HepG2 (cell line): ENCODE measurements around the gene PLEKHN1. TPM values are rescaled to one million over a fixed set of nuclear protein-coding genes. Genes with fewer than 3 reads are reported as not detected.

Source experiments
- ATAC-seq: fragments of 200-7000 bp; cut with Tn5 transposase; 3 replicates; pipeline ENCODE4 v1.9.1; 2020; ENCODE audit warnings: mild to moderate bottlenecking, moderate library complexity
- BruUV-seq: library from RNA; stranded (reverse); fragments of 400-500 nt; replicated peaks from 2 replicates; lab custom pipeline; 2021; lab: Mats Ljungman, UMichigan
- CTCF ChIA-PET: fragments of 300-600 bp; formaldehyde crosslinking; extraction: SDS; loops from one replicate; lab custom pipeline; 2021; ENCODE audit warnings: low total read pairs, inconsistent platforms, low intra/inter-chr PET ratio; lab: Yijun Ruan, JAX
- POLR2A ChIA-PET: fragments of 350-600 bp; sonication (Branson Sonifier 250); formaldehyde crosslinking; loops from one replicate; lab custom pipeline; 2020; ENCODE audit warnings: antibody characterized with exemption, inconsistent platforms; lab: Yijun Ruan, JAX
- DNase-seq: peaks from one replicate; pipeline ENCODE4 v3.0.0-alpha.2; 2015; ENCODE audit warnings: low spot score
- FAIRE-seq: peaks from 3 replicates; lab custom pipeline; 2011; peaks lifted over from hg19 to GRCh38; lab: Jason Lieb, UNC
- H2AFZ ChIP-seq: one replicate; pipeline ENCODE4 v1.6.1; 2011; ENCODE audit warnings: low read length, inconsistent platforms
- H3K27ac ChIP-seq: fragments of 300-600 bp; 3 replicates; pipeline ENCODE4 v1.8.0; 2011; ENCODE audit warnings: mixed run types, mild to moderate bottlenecking, mixed read lengths, low read length, inconsistent platforms; ENCODE audit not compliant: insufficient read depth; ENCODE audit errors: extremely low read length
- H3K27me3 ChIP-seq, 2 experiments: fragments of 200-600 bp in 1 of 2; 2 replicates in 1 of 2; 3 replicates in 1 of 2; pipeline versions ENCODE4 v1.6.0 to v1.8.0; 2011; ENCODE audit warnings: low read length in 2 of 2, mild to moderate bottlenecking in 2 of 2, moderate library complexity in 2 of 2, inconsistent platforms in 1 of 2; ENCODE audit not compliant: insufficient read depth in 2 of 2, control insufficient read depth in 1 of 2
- H3K36me3 ChIP-seq, 2 experiments: fragments of 200-600 bp in 1 of 2; replicated peaks in 1 of 2; 2 replicates in 1 of 2; 3 replicates in 1 of 2; pipeline versions ENCODE4 v1.5.1 to v1.8.0; 2011; ENCODE audit warnings: low read length in 2 of 2, inconsistent platforms in 1 of 2; ENCODE audit not compliant: insufficient read depth in 2 of 2, control insufficient read depth in 1 of 2
- H3K4me1 ChIP-seq: 2 replicates; pipeline ENCODE4 v1.5.1; 2012; ENCODE audit warnings: low read length, inconsistent platforms; ENCODE audit not compliant: insufficient read depth
- H3K4me2 ChIP-seq: 2 replicates; pipeline ENCODE4 v1.6.0; 2011; ENCODE audit warnings: low read depth, low read length, inconsistent platforms
- H3K4me3 ChIP-seq, 3 experiments: fragments of 200-600 bp in 1 of 3; sonication (generic), shearing (Covaris generic) in 1 of 3; replicated peaks in 1 of 3; 2 replicates each; pipeline ENCODE4 v1.5.1; 2011 to 2016; ENCODE audit warnings: low read length in 3 of 3, inconsistent platforms in 2 of 3, low read depth in 2 of 3, mild to moderate bottlenecking in 2 of 3, control low read depth in 1 of 3, mixed read lengths in 1 of 3; ENCODE audit not compliant: insufficient read depth in 1 of 3
- H3K79me2 ChIP-seq: one replicate; pipeline ENCODE4 v1.6.1; 2011; ENCODE audit warnings: low read length, inconsistent platforms; ENCODE audit not compliant: insufficient read depth
- H3K9ac ChIP-seq: 2 replicates; pipeline ENCODE4 v1.6.0; 2011; ENCODE audit warnings: mild to moderate bottlenecking, low read depth, low read length, inconsistent platforms; ENCODE audit not compliant: insufficient read depth
- H3K9me3 ChIP-seq: 2 replicates; pipeline ENCODE4 v1.5.1; 2012; ENCODE audit warnings: mild to moderate bottlenecking, low read length
- H4K20me1 ChIP-seq: 2 replicates; pipeline ENCODE4 v1.6.0; 2011; ENCODE audit warnings: inconsistent platforms, mild to moderate bottlenecking, low read length, moderate library complexity; ENCODE audit not compliant: insufficient read depth
- AGO1 ChIP-seq: fragments of 200-400 bp; formaldehyde crosslinking; IDR thresholded peaks from 2 replicates; pipeline ENCODE4 v1.6.1; 2017; ENCODE audit warnings: mild to moderate bottlenecking, low read depth, low read length, moderate library complexity; ENCODE audit not compliant: poor library complexity, severe bottlenecking
- HNRNPL ChIP-seq: fragments of 200-400 bp; formaldehyde crosslinking; IDR thresholded peaks from 2 replicates; pipeline ENCODE4 v1.6.1; 2017; ENCODE audit warnings: mild to moderate bottlenecking, low read depth, low read length
- KLF15 ChIP-seq: sonication (generic); formaldehyde crosslinking; IDR thresholded peaks from 2 replicates; pipeline ENCODE4 v1.8.1; 2023; ENCODE audit warnings: borderline replicate concordance, mild to moderate bottlenecking, inconsistent platforms, missing genetic modification reagents, mixed read lengths
- MZF1 ChIP-seq: sonication (generic); formaldehyde crosslinking; IDR thresholded peaks from 2 replicates; pipeline ENCODE4 v1.8.1; 2023; ENCODE audit warnings: mild to moderate bottlenecking, missing genetic modification reagents, borderline replicate concordance
- PCBP1 ChIP-seq: fragments of 200-400 bp; formaldehyde crosslinking; IDR thresholded peaks from 2 replicates; pipeline ENCODE4 v1.6.1; 2017; ENCODE audit warnings: mild to moderate bottlenecking, low read depth, low read length, borderline replicate concordance
- PHF21A ChIP-seq: sonication (generic); formaldehyde crosslinking; IDR thresholded peaks from 2 replicates; pipeline ENCODE4 v1.5.0; 2020; ENCODE audit warnings: mild to moderate bottlenecking, missing genetic modification reagents
- POLR2A ChIP-seq, 2 experiments: IDR thresholded peaks; 2 replicates each; pipeline ENCODE4 v1.6.1; 2011; ENCODE audit warnings: low read depth in 2 of 2, low read length in 2 of 2, mild to moderate bottlenecking in 1 of 2, moderate library complexity in 1 of 2; ENCODE audit not compliant: insufficient read depth in 1 of 2
- SMAD1 ChIP-seq: sonication (generic); formaldehyde crosslinking; IDR thresholded peaks from 2 replicates; pipeline ENCODE4 v1.4.0; 2020; ENCODE audit warnings: missing genetic modification reagents, low read depth, mild to moderate bottlenecking, borderline replicate concordance
- STAG1 ChIP-seq: sonication (generic); formaldehyde crosslinking; IDR thresholded peaks from 2 replicates; pipeline ENCODE4 v1.4.0; 2020; ENCODE audit warnings: missing genetic modification reagents
- TMF1 ChIP-seq: sonication (generic); formaldehyde crosslinking; IDR thresholded peaks from 2 replicates; pipeline ENCODE4 v1.8.1; 2022; ENCODE audit warnings: low read depth, missing genetic modification reagents
- ZFP82 ChIP-seq: sonication (generic); formaldehyde crosslinking; IDR thresholded peaks from 2 replicates; pipeline ENCODE4 v1.5.1; 2020; ENCODE audit warnings: mild to moderate bottlenecking, missing genetic modification reagents, borderline replicate concordance
- ZNF30 ChIP-seq: sonication (generic); formaldehyde crosslinking; IDR thresholded peaks from 2 replicates; pipeline ENCODE4 v1.5.0; 2020; ENCODE audit warnings: mild to moderate bottlenecking, missing genetic modification reagents
- ZNF333 ChIP-seq: sonication (generic); formaldehyde crosslinking; IDR thresholded peaks from 2 replicates; pipeline ENCODE4 v1.4.0; 2020; ENCODE audit warnings: mild to moderate bottlenecking, missing genetic modification reagents, borderline replicate concordance
- ZNF709 ChIP-seq: sonication (generic); formaldehyde crosslinking; IDR thresholded peaks from 2 replicates; pipeline ENCODE4 v1.5.0; 2020; ENCODE audit warnings: mild to moderate bottlenecking, missing genetic modification reagents
- WGBS: methylation state at CpG from one replicate; pipeline ENCODE4 v1.1.6; 2017; ENCODE audit warnings: low lambda C conversion rate; 5-methylcytosine and 5-hydroxymethylcytosine counted together
- in situ Hi-C: cut with HindIII; loops from 2 replicates; pipeline ENCODE4 v1.10.0; 2017; ENCODE audit warnings: low pct_unique_long_range_greater_than_20kb; ENCODE audit not compliant: extremely low pct_ligation_motif_present
- intact Hi-C: fragments of 100-400 bp; cut with micrococcal nuclease; formaldehyde crosslinking; loops from one replicate; pipeline ENCODE4 v1.10.0; 2022; ENCODE audit not compliant: unreplicated experiment
- polyA plus RNA-seq, 8 experiments: library from polyadenylated mRNA; depleted of rRNA in 3 of 8; stranded (reverse) in 7 of 8; unstranded in 1 of 8; fragments of >200 nt; fragmentation: Illumina TruSeq in 4 of 8; extraction: Trizol in 4 of 8; gene quantifications; 2 replicates each; pipeline versions ENCODE4 v1.2.1 to v1.2.3, GENCODE V29; 2011 to 2016; ENCODE audit warnings: low read depth in 4 of 8, missing spikeins in 1 of 8, mixed read lengths in 1 of 8; ENCODE audit not compliant: insufficient read depth in 1 of 8
- total RNA-seq, 5 experiments: library from RNA; depleted of rRNA; stranded (reverse); fragments of >200 nt; fragmentation: Illumina TruSeq; extraction: Trizol; gene quantifications; 2 replicates each; pipeline ENCODE4 v1.2.3, GENCODE V29; 2016; ENCODE audit warnings: low read depth in 1 of 5
- TF ChIP-seq, protein P1 (sequence below): IDR thresholded peaks from 2 replicates; pipeline ENCODE4 v1.6.1; 2016; ENCODE audit warnings: low read depth, missing genetic modification reagents, missing compliant biosample characterization
- TF ChIP-seq, protein P2 (sequence below): sonication (generic); formaldehyde crosslinking; IDR thresholded peaks from 2 replicates; pipeline ENCODE4 v1.5.0; 2020; ENCODE audit warnings: missing genetic modification reagents

Gene PLEKHN1
- total and polyA plus RNA-seq, 2 of the 13 experiments (the other 11 are each of a cell fraction or from before 2014, with no cell fraction given) = 0.42 to 0.58 TPM

DNA sequence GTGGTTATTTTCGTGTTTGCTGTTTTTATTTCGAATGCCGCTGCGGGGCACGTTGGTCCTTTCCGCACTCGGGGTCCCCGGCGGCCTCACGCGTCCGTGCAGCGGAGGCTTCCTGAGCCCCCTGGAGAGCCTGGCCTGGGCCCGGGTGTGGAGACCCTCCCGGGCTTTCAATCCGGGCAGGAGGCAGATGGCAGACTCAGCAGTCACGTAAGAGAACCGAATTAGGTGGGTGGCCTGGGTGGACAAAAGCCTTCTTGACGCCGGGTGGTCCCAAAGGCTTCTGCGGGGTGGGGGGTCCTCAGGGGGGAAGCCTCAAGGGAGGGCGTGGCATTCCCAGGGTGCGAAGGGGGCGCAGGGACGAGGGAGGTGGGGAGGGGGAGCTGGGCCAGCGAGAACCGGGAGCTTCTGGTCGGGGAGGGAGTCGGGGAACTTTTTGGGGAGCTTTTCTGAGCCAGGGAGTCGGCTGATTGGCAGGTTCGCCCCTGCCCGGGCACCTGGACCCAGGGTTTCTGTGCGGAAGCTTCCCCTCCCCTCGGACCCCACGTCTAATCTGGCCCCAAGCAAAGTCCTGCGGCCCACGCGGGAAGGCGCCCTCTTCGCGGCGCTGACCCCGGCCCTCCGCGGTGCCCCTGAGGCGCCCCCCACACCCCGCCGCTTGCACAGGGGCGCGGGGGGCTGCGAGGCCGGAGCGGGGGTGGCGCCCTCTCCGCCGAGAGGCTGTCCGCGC, 34.9 kb downstream of the PLEKHN1 start:
- CTCF ChIA-PET = interaction anchor here (1.9 kb wide), 1 partner anchor 17 kb away, joined by 5 read pairs; no protein-coding TSS in a partner anchor
- H3K27me3 ChIP-seq = no peaks in the 10 kb centered on the region
- in situ Hi-C loops (no loop called here), intact Hi-C loops (loop anchor here (10.0 kb wide), 1 partner anchor 234 kb away; the partner anchor contains the start of genes B3GALT6 and SDF4)
- ATAC-seq (no peak), FAIRE-seq (no peak), DNase-seq (no peak)
- peak overlapping the region; percentile 97 for H3K27ac ChIP-seq
- POLR2A ChIA-PET = interaction anchor here (0.8 to 1.9 kb wide), 6 partner anchors 12 to 273 kb away, joined by 3 to 9 read pairs (median 4); partner anchors contain the start of genes AGRN, ISG15, NOC2L and UBE2J2
- H3K4me1 ChIP-seq = peaks cover 63% of the 10 kb centered on the region
- H3K4me2 ChIP-seq = peak overlapping the region; percentile 92
- H4K20me1 ChIP-seq = peaks cover 4% of the 10 kb centered on the region; the same call in 1 of the 2 replicates
- no TSS peak for BruUV-seq
- H2AFZ ChIP-seq = no peak overlapping the region
- H3K79me2 ChIP-seq = peaks cover 15% of the 10 kb centered on the region
- no peaks in the 10 kb centered on the region for H3K36me3 ChIP-seq
- no peaks in the 10 kb centered on the region for H3K9me3 ChIP-seq
- WGBS = under 1% methylated on average over 24 of the region's 58 CpGs
- H3K9ac ChIP-seq = peak overlapping the region; percentile 97
- H3K4me3 ChIP-seq = peak overlapping the region; percentile 63 to 78 (median 78)
- peak; percentile 93 for TF ChIP-seq AGO1
- TF ChIP-seq, protein P1, sequence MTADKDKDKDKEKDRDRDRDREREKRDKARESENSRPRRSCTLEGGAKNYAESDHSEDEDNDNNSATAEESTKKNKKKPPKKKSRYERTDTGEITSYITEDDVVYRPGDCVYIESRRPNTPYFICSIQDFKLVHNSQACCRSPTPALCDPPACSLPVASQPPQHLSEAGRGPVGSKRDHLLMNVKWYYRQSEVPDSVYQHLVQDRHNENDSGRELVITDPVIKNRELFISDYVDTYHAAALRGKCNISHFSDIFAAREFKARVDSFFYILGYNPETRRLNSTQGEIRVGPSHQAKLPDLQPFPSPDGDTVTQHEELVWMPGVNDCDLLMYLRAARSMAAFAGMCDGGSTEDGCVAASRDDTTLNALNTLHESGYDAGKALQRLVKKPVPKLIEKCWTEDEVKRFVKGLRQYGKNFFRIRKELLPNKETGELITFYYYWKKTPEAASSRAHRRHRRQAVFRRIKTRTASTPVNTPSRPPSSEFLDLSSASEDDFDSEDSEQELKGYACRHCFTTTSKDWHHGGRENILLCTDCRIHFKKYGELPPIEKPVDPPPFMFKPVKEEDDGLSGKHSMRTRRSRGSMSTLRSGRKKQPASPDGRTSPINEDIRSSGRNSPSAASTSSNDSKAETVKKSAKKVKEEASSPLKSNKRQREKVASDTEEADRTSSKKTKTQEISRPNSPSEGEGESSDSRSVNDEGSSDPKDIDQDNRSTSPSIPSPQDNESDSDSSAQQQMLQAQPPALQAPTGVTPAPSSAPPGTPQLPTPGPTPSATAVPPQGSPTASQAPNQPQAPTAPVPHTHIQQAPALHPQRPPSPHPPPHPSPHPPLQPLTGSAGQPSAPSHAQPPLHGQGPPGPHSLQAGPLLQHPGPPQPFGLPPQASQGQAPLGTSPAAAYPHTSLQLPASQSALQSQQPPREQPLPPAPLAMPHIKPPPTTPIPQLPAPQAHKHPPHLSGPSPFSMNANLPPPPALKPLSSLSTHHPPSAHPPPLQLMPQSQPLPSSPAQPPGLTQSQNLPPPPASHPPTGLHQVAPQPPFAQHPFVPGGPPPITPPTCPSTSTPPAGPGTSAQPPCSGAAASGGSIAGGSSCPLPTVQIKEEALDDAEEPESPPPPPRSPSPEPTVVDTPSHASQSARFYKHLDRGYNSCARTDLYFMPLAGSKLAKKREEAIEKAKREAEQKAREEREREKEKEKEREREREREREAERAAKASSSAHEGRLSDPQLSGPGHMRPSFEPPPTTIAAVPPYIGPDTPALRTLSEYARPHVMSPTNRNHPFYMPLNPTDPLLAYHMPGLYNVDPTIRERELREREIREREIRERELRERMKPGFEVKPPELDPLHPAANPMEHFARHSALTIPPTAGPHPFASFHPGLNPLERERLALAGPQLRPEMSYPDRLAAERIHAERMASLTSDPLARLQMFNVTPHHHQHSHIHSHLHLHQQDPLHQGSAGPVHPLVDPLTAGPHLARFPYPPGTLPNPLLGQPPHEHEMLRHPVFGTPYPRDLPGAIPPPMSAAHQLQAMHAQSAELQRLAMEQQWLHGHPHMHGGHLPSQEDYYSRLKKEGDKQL (CRISPR knock-in tag) = peak; percentile 44; the same call in 1 of the 2 replicates
- TF ChIP-seq STAG1 (CRISPR knock-in tag) = no peak
- 0 out of 2 replicates have a peak, but pooled peaks have one; percentile 5 for TF ChIP-seq ZNF333 (CRISPR knock-in tag)
- TF ChIP-seq, protein P2, sequence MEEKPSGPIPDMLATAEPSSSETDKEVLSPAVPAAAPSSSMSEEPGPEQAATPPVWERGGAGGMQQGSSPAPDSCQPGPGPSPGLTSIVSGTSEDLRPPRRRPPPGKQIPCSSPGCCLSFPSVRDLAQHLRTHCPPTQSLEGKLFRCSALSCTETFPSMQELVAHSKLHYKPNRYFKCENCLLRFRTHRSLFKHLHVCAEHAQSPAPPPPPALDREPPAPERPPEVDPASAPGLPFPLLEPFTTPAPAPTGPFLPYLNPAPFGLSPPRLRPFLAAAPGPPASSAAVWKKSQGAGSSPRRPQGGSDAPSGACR (CRISPR knock-in tag) = peak; percentile 7; the same call in 1 of the 2 replicates
- no peak for TF ChIP-seq PHF21A (CRISPR knock-in tag)
- TF ChIP-seq PCBP1 = peak; percentile 59; the same call in 1 of the 2 replicates
- TF ChIP-seq ZNF30 (CRISPR knock-in tag) = peak; percentile 11; the same call in 1 of the 2 replicates
- 0 out of 2 replicates have a peak, but pooled peaks have one; percentile 50 for TF ChIP-seq ZNF709 (CRISPR knock-in tag)
- TF ChIP-seq ZFP82 (CRISPR knock-in tag) = peak; percentile 25; the same call in 1 of the 2 replicates
- TF ChIP-seq HNRNPL = 0 out of 2 replicates have a peak, but pooled peaks have one; percentile 24
- TF ChIP-seq SMAD1 (CRISPR knock-in tag) = 0 out of 2 replicates have a peak, but pooled peaks have one; percentile 21
- TF ChIP-seq MZF1 (CRISPR knock-in tag) = no peak
- peak; percentile 36; the same call in 1 of the 2 replicates for TF ChIP-seq TMF1 (CRISPR knock-in tag)
- TF ChIP-seq POLR2A (IDR thresholded peaks at IDR 0.05; ENCODE audit: insufficient read depth in 1 of 2, low read depth in 2 of 2, low read length in 2 of 2) = peak in 1 of 2 experiments; percentile 33; a peak in 1 of 4 replicates
- TF ChIP-seq KLF15 = no peak
